Stimulated activated CD8-positive, alpha-beta memory T cell treated with anti-CD3 and anti-CD28 coated beads, Interleukin-7, amount 100 ng/mL, for 4 hours (primary cell): ENCODE data around the gene ATPAF1.
"Not testable (repeated sequence)": the region's sequence is repeated elsewhere in the genome, so short reads cannot be mapped to it uniquely, and the experiment has no call there.

Experiments
- DNase-seq, 2 donors: peaks; one replicate each; pipeline ENCODE4 v3.0.0-alpha.2; 2020; ENCODE audit warnings: low read depth in 2 of 2

Gene ATPAF1

GRCh38 chr1:46681333-46682034 lies 13.3 kb upstream of the ATPAF1 start:
- DNase-seq, result no peak

DNA sequence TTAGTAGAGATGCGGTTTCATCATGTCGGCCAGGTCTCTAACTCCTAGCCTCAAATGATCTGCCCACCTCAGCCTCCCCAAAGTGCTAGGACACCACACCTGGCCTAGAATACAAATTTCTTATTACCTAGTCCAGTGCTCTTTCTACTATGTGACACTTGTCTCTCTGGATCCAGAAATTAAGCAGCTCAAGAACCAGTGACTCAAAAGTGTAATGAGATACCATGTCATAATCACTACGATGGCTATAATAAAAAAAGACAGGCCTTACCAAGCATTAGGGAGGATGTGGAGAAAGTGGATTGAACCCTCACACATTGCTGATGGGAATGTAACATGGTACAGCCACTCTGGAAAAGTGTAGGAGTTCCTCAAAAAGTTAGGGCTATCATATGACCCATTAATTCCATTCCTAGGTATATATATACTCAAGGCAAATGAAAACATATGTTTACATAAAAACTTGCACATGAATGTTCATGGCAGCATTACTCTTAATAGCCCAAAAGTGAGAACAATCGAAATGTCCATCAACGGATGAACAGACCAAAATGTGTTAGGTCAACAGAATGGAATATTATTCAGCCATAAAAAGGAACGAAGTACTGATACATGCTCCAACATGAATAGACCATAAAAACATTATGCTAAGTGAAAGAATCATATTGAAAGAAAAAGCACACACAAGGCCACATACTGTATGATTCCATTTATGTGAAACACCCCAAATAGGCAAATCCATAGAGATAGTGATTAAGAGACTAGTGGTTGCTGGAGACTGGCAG lies 11.8 kb upstream of the ATPAF1 start:
- DNase-seq, result no peak

DNA sequence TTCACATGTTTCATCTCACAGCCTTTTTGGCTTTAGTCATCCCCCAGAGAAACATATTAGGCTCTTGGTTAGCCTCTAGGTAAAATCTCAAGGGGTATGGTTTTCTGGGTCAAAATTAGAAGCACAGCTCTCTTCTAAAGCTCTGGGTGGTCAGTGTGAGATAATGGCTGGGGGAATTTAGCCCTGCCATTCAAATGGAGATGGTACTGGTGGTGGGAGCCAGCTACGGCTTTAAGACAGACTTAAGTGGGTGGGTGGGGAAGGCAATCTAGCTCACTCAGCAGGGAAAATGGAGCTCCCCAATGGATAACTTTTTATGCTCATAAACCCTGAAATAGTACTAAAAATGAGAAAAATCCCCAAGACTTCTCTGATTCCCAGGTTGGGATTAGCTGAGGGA lies 9.2 kb upstream of the ATPAF1 start:
- no peak for DNase-seq

DNA sequence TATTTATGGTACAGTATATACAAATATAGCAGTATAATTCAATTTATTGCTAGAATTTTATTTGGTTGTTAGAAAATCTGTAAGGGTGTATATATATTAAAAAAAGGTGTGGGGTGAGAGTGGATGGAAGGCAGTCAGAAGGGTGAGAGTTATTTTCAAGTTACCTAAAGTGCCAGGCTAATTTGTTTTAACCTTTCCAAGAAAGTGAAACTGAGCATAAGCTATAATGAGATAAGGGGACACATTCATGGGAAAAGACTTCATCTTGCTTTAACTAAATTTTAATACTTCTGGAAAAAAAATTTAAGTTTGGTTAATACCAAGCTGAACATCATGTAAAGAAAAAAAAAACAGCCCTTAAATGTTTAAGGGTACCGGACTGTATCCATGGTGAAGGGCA lies 8.4 kb upstream of the ATPAF1 start:
- DNase-seq, result no peak

GRCh38 chr1:46675549-46676314 lies 7.6 kb upstream of the ATPAF1 start:
- no peak for DNase-seq

- DNase-seq, result no peak
Measured at GRCh38 chr1:46673749-46674182, 5.6 kb upstream of the ATPAF1 start.

DNA sequence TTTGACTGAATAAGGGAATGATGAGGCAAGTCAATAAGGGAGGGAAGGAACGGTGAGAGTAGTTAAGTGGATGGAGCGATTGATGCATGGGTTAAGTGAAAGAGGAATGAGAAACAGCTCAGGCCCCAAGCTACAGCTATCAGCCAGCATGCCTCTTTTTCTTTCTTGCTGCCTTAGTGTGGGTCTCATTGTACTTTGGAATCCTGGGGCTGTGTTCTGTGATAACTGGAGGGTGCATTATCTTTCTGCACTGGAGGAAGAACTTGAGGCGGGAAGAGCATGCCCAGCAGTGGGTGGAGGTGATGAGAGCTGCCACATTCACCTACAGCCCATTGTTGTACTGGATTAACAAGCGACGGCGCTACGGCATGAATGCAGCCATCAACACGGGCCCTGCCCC lies 4.5 kb upstream of the ATPAF1 start:
- no peak for DNase-seq

DNA sequence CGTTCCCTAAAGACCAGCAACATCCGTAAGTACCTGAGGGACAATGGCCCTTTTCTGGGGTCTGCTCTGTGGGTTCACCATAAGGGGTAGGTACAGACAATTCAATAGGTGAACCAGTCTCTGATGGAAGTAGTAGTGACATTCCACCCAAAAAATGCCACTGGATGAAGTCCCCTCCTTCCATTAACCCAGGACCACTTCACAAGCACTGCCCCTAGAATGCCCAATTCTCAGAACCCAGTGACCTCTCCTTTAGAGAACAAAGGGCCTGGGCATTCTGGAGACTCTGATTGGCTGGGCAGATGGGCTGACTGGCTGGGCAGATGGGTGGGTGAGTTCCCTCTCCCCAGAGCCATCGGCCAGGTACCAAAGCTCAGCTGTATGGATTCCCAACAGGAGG lies 3.4 kb upstream of the ATPAF1 start, which contains the start of gene TEX38:
Gene TEX38, plus strand, starts transcription at position 301 of the 400 bp plus-strand sequence. Its CDS starts 81 bp downstream, at position 382.
- DNase-seq, result no peak

DNA sequence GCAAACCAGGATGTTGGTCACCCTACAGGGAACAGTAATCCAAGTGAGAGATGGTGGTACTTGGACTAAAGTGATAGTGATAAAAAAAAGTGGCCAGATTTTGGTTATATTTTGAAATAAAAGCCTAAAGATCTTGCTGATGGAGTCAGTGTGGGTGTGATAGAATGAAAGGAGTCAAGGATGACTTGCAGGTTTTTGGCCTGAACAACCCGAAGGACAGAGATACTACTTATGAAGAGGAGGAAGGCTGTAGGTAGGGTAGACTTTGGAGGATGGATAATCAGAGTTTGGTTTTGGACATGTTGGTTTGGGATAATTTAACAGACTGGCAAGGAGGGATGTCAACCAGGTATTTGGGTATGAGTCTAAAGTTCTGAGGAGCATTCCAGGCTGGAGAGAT lies 2.0 kb upstream of the ATPAF1 start:
- DNase-seq, result no peak

GRCh38 chr1:46665983-46666382 lies 2.2 kb downstream of the ATPAF1 start:
- no peak for DNase-seq

DNA sequence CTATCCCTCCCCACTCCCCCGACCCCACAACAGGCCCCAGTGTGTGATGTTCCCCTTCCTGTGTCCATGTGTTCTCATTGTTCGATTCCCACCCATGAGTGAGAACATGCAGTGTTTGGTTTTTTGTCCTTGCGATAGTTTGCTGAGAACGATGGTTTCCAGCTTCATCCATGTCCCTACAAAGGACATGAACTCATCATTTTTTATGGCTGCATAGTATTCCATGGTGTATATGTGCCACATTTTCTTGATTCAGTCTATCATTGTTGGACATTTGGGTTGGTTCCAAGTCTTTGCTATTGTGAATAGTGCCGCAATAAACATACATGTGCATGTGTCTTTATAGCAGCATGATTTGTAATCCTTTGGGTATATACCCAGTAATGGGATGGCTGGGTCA lies 5.2 kb downstream of the ATPAF1 start:
- not testable (repeated sequence) for DNase-seq

- DNase-seq, result not testable (repeated sequence)
Measured at GRCh38 chr1:46660116-46660515, 8.0 kb downstream of the ATPAF1 start.

DNA sequence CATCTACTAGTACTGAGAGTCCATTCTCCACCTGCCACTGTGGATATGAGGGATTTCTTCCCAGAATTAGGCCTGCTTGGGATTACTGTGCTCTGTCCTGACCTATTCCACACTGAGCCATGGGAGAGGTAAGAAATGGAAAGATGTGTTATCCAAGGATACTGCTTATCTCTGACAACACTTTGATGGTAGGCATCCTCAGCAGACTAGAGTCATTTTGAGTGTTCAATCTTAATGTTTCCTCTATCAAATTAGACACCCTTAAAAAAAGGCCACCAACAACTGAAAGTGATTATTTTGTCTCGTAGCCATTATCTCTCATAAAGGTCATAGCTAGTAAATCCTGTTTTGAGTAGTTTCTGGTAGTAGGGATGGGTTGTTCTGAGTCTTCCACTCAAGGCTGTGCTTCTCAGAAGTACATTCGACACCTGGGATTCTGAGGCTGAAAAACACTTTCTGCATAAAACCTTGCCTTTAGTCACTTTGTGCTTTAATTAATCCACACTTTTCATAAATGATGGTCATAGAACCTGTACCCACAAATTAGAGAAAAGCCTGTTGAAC lies 8.8 kb downstream of the ATPAF1 start:
- DNase-seq, result no peak

GRCh38 chr1:46657775-46658174 lies 10.4 kb downstream of the ATPAF1 start:
- DNase-seq, result no peak

- no peak for DNase-seq
Measured at GRCh38 chr1:46656643-46657042, 11.5 kb downstream of the ATPAF1 start.

- DNase-seq, result no peak
Measured at GRCh38 chr1:46655848-46656247, 12.3 kb downstream of the ATPAF1 start.

DNA sequence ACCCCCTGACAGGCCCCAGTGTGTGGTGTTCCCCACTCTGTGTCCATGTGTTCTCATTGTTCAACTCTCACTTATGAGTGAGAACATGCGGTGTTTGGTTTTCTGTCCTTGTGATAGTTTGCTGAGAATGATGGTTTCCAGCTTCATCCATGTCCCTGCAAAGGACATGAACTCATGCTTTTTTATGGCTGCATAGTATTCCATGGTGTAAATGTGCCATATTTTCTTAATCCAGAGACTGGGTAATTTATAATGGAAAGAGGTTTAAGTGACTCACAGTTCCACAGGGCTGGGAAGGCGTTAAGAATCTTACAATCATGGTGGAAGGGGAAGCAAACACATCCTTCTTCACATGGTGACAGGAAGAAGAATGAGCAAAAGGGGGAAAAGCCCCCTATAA lies 13.5 kb downstream of the ATPAF1 start:
- DNase-seq, result not testable (repeated sequence)

- DNase-seq, result no peak
Measured at GRCh38 chr1:46654012-46654411, 14.2 kb downstream of the ATPAF1 start.

DNA sequence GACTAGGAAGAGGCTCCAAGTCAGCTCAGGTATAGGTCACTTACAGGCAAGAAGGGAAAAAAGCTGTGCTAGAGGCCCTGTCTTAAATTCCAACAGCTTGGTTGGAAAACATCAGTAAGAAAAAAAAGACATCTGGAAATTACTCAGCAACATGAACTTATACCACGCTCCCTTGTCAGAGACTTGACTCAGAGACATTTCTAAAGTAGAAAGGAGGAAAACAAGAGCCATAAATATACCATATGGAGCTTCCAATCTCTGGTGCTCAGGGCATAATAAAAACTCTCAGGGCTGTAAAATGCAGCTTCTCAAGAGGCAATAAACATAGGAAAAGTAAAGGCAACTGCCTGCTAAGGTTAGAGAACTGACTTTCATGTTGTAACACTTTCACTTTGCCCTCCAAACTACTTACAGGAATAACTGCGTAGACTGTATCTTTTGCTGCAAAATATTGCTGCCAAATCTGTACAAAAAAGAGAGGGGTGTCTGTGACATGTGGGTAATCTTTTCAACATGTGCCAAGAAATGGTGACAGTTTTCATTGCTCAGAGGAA lies 14.7 kb downstream of the ATPAF1 start:
- no peak for DNase-seq

DNA sequence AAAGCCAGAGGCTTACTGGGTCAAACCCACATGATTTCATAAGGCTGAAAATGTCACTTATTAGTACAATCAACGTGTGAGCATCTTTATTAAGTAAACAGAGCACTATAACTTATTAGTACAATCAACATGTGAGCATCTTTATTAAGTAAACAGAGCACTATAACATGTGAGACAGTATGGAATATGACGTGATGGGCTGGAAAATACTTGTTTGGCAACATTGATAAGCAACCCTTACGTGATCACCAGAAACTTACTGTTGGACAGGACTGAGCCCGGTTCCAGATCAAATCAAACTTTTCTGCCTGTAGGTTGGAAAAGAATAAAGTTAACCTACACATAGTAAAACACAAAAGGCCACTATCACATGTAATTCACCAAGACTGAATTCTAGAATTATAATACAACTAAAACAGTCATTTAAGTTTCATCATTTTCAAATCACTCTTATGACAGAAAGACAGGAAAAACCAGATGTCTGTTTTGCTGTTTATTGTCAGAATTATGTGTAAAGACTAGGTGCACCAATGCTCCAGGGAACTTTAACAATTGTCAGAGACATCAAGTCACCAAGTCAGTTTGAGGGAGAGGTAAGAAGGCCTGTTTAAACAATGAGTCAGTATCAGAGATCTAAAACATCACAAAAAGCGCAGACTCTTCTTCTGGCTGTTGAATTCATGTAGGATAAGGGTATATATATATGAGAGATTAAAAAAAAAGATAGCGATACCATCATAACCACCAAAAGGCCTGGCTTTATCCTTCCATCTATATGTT lies 15.7 kb downstream of the ATPAF1 start:
- no peak for DNase-seq

DNA sequence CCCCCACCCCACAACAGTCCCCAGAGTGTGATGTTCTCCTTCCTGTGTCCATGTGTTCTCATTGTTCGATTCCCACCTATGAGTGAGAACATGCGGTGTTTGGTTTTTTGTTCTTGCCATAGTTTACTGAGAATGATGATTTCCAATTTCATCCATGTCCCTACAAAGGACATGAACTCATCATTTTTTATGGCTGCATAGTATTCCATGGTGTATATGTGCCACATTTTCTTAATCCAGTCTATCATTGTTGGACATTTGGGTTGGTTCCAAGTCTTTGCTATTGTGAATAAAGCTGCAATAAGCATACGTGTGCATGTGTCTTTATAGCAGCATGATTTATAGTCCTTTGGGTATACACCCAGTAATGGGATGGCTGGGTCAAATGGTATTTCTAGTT lies 17.0 kb downstream of the ATPAF1 start:
- DNase-seq, result not testable (repeated sequence)
